GM23248 (cell line): Measurements from ENCODE around the gene ATXN7L2. TPM values are rescaled to one million over a fixed set of nuclear protein-coding genes. Genes with fewer than 3 reads are reported as not detected.

ENCODE experiments used
- DNase-seq: peaks from one replicate; pipeline ENCODE4 v3.0.0-alpha.2; 2015
- H2AFZ ChIP-seq: fragments of 200-600 bp; sonication (generic); 2 replicates; pipeline ENCODE4 v1.6.1; 2016; ENCODE audit warnings: antibody characterized with exemption
- H3F3A ChIP-seq: fragments of 200-600 bp; sonication (generic); 2 replicates; pipeline ENCODE4 v1.6.1; 2016; ENCODE audit warnings: mild to moderate bottlenecking, antibody characterized with exemption, mixed run types; ENCODE audit not compliant: insufficient read depth
- H3K27ac ChIP-seq: fragments of 200-600 bp; sonication (generic); 2 replicates; pipeline ENCODE4 v1.5.1; 2016; ENCODE audit warnings: mild to moderate bottlenecking
- H3K27me3 ChIP-seq: fragments of 200-600 bp; sonication (generic); replicated peaks from 2 replicates; pipeline ENCODE4 v1.6.1; 2016; ENCODE audit warnings: mild to moderate bottlenecking; ENCODE audit not compliant: insufficient read depth
- H3K36me3 ChIP-seq: fragments of 200-600 bp; sonication (generic); 2 replicates; pipeline ENCODE4 v1.6.1; 2016; ENCODE audit warnings: low read depth, mild to moderate bottlenecking
- H3K4me1 ChIP-seq: fragments of 200-600 bp; sonication (generic); 2 replicates; pipeline ENCODE4 v1.6.1; 2016; ENCODE audit warnings: mild to moderate bottlenecking; ENCODE audit not compliant: insufficient read depth
- H3K4me2 ChIP-seq: fragments of 200-600 bp; sonication (generic); one replicate; pipeline ENCODE4 v1.6.1; 2016; ENCODE audit warnings: mild to moderate bottlenecking; ENCODE audit not compliant: unreplicated experiment
- H3K4me3 ChIP-seq: fragments of 200-600 bp; sonication (generic); 2 replicates; pipeline ENCODE4 v1.5.1; 2016; ENCODE audit warnings: mild to moderate bottlenecking
- H3K79me2 ChIP-seq: fragments of 200-600 bp; sonication (generic); 2 replicates; pipeline ENCODE4 v1.6.1; 2016; ENCODE audit warnings: mild to moderate bottlenecking; ENCODE audit not compliant: insufficient read depth
- H3K9ac ChIP-seq: fragments of 200-600 bp; sonication (generic); 2 replicates; pipeline ENCODE4 v1.6.1; 2016; ENCODE audit warnings: mild to moderate bottlenecking
- H3K9me2 ChIP-seq: fragments of 200-600 bp; sonication (generic); 2 replicates; pipeline ENCODE4 v1.6.1; 2016; ENCODE audit warnings: mixed run types, mild to moderate bottlenecking, moderate library complexity; ENCODE audit not compliant: insufficient read depth
- H3K9me3 ChIP-seq: fragments of 200-600 bp; sonication (generic); one replicate; pipeline ENCODE4 v1.6.1; 2017; ENCODE audit warnings: low read depth
- H4K20me1 ChIP-seq: fragments of 200-600 bp; sonication (generic); 2 replicates; pipeline ENCODE4 v1.6.0; 2016; ENCODE audit not compliant: insufficient read depth
- EZH2 ChIP-seq: fragments of 200-600 bp; sonication (generic); IDR thresholded peaks from 2 replicates; pipeline ENCODE4 v1.6.1; 2018; ENCODE audit warnings: antibody characterized with exemption, mild to moderate bottlenecking; ENCODE audit not compliant: insufficient read depth, poor library complexity, severe bottlenecking
- EZH2phosphoT487 ChIP-seq: fragments of 200-600 bp; sonication (generic); IDR thresholded peaks from 2 replicates; pipeline ENCODE4 v1.6.1; 2018; ENCODE audit warnings: antibody characterized with exemption, moderate library complexity, mild to moderate bottlenecking, low read depth; ENCODE audit not compliant: insufficient read depth
- WGBS, 2 experiments: methylation state at CpG; one replicate each; pipeline ENCODE4 v1.1.6; 2015 to 2017; ENCODE audit warnings: low lambda C conversion rate in 2 of 2, low coverage in 1 of 2; ENCODE audit errors: missing lambda C conversion rate in 2 of 2; 5-methylcytosine and 5-hydroxymethylcytosine counted together
- in situ Hi-C: fragments of 300-500 bp; cut with MboI; formaldehyde crosslinking; loops from 2 replicates; pipeline ENCODE4 v1.15.0; 2020
- polyA plus RNA-seq: library from polyadenylated mRNA; unstranded; fragments of >200 nt; fragmentation: Nextera tagmentation; extraction: Ambion mirVana; gene quantifications from 2 replicates; pipeline ENCODE4 v1.2.1, GENCODE V29; 2016
- total RNA-seq: library from RNA; depleted of rRNA; stranded (reverse); fragments of >200 nt; shearing (Covaris generic); gene quantifications from 2 replicates; pipeline ENCODE4 v1.2.3, GENCODE V29; 2014

Gene ATXN7L2
- total and polyA plus RNA-seq, 2 experiments from 2014 or later = 2.1 to 3.3 TPM

GRCh38 chr1:109474697-109475096, 9.0 kb upstream of the ATXN7L2 start:
- TF ChIP-seq EZH2 = no peak
- no peak for TF ChIP-seq EZH2phosphoT487
- Histone ChIP-seq H3K27ac (no peak overlapping the region), H3K4me1 (no peaks in the 10 kb centered on the region), H3K36me3 (no peaks in the 10 kb centered on the region), H3K9me2 (no peaks in the 10 kb centered on the region), H2AFZ (no peak overlapping the region), H3K4me3 (no peak overlapping the region), H3K79me2 (no peaks in the 10 kb centered on the region), H3F3A (no peaks in the 10 kb centered on the region), H3K9me3 (no peaks in the 10 kb centered on the region), H3K9ac (no peak overlapping the region), H4K20me1 (no peaks in the 10 kb centered on the region), H3K4me2 (no peak overlapping the region), H3K27me3 (peaks cover 26% of the 10 kb centered on the region)
- WGBS, 2 experiments = 47 to 49% methylated on average over 1 of the region's 1 CpG
- no peak for DNase-seq
- in situ Hi-C loops = no loop called here

- in situ Hi-C loops = no loop called here
- no peak for DNase-seq
- Histone ChIP-seq H3K36me3 (no peaks in the 10 kb centered on the region), H3K79me2 (no peaks in the 10 kb centered on the region), H3K27me3 (peaks cover 20% of the 10 kb centered on the region), H3F3A (no peaks in the 10 kb centered on the region), H3K9me2 (no peaks in the 10 kb centered on the region), H3K4me3 (no peak overlapping the region), H3K4me2 (no peak overlapping the region), H2AFZ (no peak overlapping the region), H3K4me1 (no peaks in the 10 kb centered on the region), H3K27ac (no peak overlapping the region), H3K9me3 (no peaks in the 10 kb centered on the region), H3K9ac (no peak overlapping the region), H4K20me1 (no peaks in the 10 kb centered on the region)
- TF ChIP-seq EZH2phosphoT487 = no peak
- no peak for TF ChIP-seq EZH2
- WGBS, 2 experiments = 76% methylated on average over 9 of the region's 9 CpGs
These were observed 8.4 kb upstream of the ATXN7L2 start for GRCh38 chr1:109475261-109475660.

- no peak overlapping the region for H3K4me2 ChIP-seq
- no peak overlapping the region for H3K9ac ChIP-seq
- no peaks in the 10 kb centered on the region for H4K20me1 ChIP-seq
- no peaks in the 10 kb centered on the region for H3K36me3 ChIP-seq
- 69 to 72% methylated on average over 8 of the region's 8 CpGs for WGBS, 2 experiments
- H3K4me3 ChIP-seq = no peak overlapping the region
- in situ Hi-C loops = no loop called here
- H3K4me1 ChIP-seq = no peaks in the 10 kb centered on the region
- DNase-seq = no peak
- 0 out of 2 replicates have a peak, but pooled peaks cover 7% of the 10 kb centered on the region for H3K27me3 ChIP-seq
- H3K9me3 ChIP-seq = no peaks in the 10 kb centered on the region
- no peaks in the 10 kb centered on the region for H3F3A ChIP-seq
- no peak overlapping the region for H2AFZ ChIP-seq
- H3K27ac ChIP-seq = no peak overlapping the region
- no peaks in the 10 kb centered on the region for H3K9me2 ChIP-seq
- TF ChIP-seq EZH2 (no peak), EZH2phosphoT487 (no peak)
- no peaks in the 10 kb centered on the region for H3K79me2 ChIP-seq
These were observed 6.9 kb upstream of the ATXN7L2 start for GRCh38 chr1:109476825-109477224.

GRCh38 chr1:109477821-109478220, 5.9 kb upstream of the ATXN7L2 start:
- 0 out of 2 replicates have a peak, but pooled peaks cover 2% of the 10 kb centered on the region for H3K27me3 ChIP-seq
- in situ Hi-C loops = no loop called here
- H3K9me3 ChIP-seq = no peaks in the 10 kb centered on the region
- no peak overlapping the region for H2AFZ ChIP-seq
- whole genome bisulfite sequencing, 2 experiments = 38 to 52% methylated on average over 6 of the region's 6 CpGs
- H3K79me2 ChIP-seq = no peaks in the 10 kb centered on the region
- no peak overlapping the region for H3K9ac ChIP-seq
- no peaks in the 10 kb centered on the region for H3F3A ChIP-seq
- DNase-seq = no peak
- no peak for TF ChIP-seq EZH2
- TF ChIP-seq EZH2phosphoT487 = no peak
- H3K9me2 ChIP-seq = no peaks in the 10 kb centered on the region
- no peaks in the 10 kb centered on the region for H3K4me1 ChIP-seq
- no peak overlapping the region for H3K27ac ChIP-seq
- H3K36me3 ChIP-seq = no peaks in the 10 kb centered on the region
- no peak overlapping the region for H3K4me2 ChIP-seq
- H4K20me1 ChIP-seq = no peaks in the 10 kb centered on the region
- H3K4me3 ChIP-seq = no peak overlapping the region

GRCh38 chr1:109478806-109479205, 4.9 kb upstream of the ATXN7L2 start:
- in situ Hi-C loops = no loop called here
- no peaks in the 10 kb centered on the region for H3K9me2 ChIP-seq
- H2AFZ ChIP-seq = no peak overlapping the region
- no peaks in the 10 kb centered on the region for H3K36me3 ChIP-seq
- H3K9ac ChIP-seq = no peak overlapping the region
- no peaks in the 10 kb centered on the region for H3K9me3 ChIP-seq
- no peaks in the 10 kb centered on the region for H3K4me1 ChIP-seq
- H3K27me3 ChIP-seq = 0 out of 2 replicates have a peak, but pooled peaks cover 2% of the 10 kb centered on the region
- no peak overlapping the region for H3K4me2 ChIP-seq
- 11 to 14% methylated on average over 7 of the region's 7 CpGs for WGBS, 2 experiments
- no peak overlapping the region for H3K27ac ChIP-seq
- H3K79me2 ChIP-seq = no peaks in the 10 kb centered on the region
- no peaks in the 10 kb centered on the region for H3F3A ChIP-seq
- TF ChIP-seq EZH2phosphoT487 (no peak), EZH2 (no peak)
- no peak overlapping the region for H3K4me3 ChIP-seq
- no peaks in the 10 kb centered on the region for H4K20me1 ChIP-seq
- DNase-seq = no peak
